ENCODE measurements around the gene FAM241A. TPM values are rescaled to one million over a fixed set of nuclear protein-coding genes. Genes with fewer than 3 reads are reported as not detected.

FAM241A gene
- total and polyA plus RNA-seq, 2 of the 13 experiments (the other 11 are each of a cell fraction or from before 2014, with no cell fraction given): 0.61 to 0.69 TPM

GRCh38 chr4:112231779-112232713 lies 86.8 kb downstream of the FAM241A start, which contains the start of gene AP1AR (continued):
- TF ChIP-seq, protein P1, sequence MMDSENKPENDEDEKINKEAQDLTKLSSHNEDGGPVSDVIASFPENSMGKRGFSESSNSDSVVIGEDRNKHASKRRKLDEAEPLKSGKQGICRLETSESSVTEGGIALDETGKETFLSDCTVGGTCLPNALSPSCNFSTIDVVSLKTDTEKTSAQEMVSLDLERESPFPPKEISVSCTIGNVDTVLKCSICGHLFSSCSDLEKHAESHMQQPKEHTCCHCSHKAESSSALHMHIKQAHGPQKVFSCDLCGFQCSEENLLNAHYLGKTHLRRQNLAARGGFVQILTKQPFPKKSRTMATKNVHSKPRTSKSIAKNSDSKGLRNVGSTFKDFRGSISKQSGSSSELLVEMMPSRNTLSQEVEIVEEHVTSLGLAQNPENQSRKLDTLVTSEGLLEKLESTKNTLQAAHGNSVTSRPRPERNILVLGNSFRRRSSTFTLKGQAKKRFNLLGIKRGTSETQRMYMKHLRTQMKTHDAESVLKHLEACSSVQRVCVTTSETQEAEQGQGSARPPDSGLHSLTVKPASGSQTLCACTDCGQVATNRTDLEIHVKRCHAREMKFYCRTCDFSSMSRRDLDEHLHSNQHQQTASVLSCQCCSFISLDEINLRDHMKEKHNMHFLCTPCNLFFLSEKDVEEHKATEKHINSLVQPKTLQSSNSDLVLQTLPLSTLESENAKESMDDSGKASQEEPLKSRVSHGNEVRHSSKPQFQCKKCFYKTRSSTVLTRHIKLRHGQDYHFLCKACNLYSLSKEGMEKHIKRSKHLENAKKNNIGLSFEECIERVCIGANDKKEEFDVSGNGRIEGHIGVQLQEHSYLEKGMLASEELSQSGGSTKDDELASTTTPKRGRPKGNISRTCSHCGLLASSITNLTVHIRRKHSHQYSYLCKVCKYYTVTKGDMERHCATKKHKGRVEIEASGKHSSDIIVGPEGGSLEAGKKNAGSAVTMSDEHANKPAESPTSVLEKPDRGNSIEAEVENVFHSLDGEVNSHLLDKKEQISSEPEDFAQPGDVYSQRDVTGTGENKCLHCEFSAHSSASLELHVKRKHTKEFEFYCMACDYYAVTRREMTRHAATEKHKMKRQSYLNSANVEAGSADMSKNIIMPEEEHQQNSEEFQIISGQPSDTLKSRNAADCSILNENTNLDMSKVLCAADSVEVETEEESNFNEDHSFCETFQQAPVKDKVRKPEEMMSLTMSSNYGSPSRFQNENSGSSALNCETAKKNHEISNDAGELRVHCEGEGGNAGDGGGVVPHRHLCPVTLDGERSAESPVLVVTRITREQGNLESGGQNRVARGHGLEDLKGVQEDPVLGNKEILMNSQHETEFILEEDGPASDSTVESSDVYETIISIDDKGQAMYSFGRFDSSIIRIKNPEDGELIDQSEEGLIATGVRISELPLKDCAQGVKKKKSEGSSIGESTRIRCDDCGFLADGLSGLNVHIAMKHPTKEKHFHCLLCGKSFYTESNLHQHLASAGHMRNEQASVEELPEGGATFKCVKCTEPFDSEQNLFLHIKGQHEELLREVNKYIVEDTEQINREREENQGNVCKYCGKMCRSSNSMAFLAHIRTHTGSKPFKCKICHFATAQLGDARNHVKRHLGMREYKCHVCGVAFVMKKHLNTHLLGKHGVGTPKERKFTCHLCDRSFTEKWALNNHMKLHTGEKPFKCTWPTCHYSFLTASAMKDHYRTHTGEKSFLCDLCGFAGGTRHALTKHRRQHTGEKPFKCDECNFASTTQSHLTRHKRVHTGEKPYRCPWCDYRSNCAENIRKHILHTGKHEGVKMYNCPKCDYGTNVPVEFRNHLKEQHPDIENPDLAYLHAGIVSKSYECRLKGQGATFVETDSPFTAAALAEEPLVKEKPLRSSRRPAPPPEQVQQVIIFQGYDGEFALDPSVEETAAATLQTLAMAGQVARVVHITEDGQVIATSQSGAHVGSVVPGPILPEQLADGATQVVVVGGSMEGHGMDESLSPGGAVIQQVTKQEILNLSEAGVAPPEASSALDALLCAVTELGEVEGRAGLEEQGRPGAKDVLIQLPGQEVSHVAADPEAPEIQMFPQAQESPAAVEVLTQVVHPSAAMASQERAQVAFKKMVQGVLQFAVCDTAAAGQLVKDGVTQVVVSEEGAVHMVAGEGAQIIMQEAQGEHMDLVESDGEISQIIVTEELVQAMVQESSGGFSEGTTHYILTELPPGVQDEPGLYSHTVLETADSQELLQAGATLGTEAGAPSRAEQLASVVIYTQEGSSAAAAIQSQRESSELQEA (CRISPR knock-in tag; IDR thresholded peaks at IDR 0.05; ENCODE audit: not compliant biosample characterization): peak; percentile 77
- TF ChIP-seq TARDBP (CRISPR knock-in tag; IDR thresholded peaks at IDR 0.05) (no peak), PHF21A (CRISPR knock-in tag; IDR thresholded peaks at IDR 0.05) (no peak), ZNF335 (CRISPR knock-in tag; IDR thresholded peaks at IDR 0.05) (no peak; the same call in 1 of the 2 replicates), ZBTB25 (CRISPR knock-in tag; IDR thresholded peaks at IDR 0.05) (peak; percentile 4; the same call in 1 of the 2 replicates), KAT8 (CRISPR knock-in tag; IDR thresholded peaks at IDR 0.05) (no peak; the same call in 1 of the 2 replicates), IKZF5 (CRISPR knock-in tag; IDR thresholded peaks at IDR 0.05) (peak; percentile 71; the same call in 1 of the 2 replicates), EHMT2 (IDR thresholded peaks at IDR 0.05; ENCODE audit: borderline replicate concordance, low read depth, low read length) (no peak), ZNF367 (CRISPR knock-in tag; IDR thresholded peaks at IDR 0.05; ENCODE audit: borderline replicate concordance) (no peak), SNRNP70 (IDR thresholded peaks at IDR 0.05; ENCODE audit: low read depth, low read length) (no peak)
- TF ChIP-seq, protein P2, sequence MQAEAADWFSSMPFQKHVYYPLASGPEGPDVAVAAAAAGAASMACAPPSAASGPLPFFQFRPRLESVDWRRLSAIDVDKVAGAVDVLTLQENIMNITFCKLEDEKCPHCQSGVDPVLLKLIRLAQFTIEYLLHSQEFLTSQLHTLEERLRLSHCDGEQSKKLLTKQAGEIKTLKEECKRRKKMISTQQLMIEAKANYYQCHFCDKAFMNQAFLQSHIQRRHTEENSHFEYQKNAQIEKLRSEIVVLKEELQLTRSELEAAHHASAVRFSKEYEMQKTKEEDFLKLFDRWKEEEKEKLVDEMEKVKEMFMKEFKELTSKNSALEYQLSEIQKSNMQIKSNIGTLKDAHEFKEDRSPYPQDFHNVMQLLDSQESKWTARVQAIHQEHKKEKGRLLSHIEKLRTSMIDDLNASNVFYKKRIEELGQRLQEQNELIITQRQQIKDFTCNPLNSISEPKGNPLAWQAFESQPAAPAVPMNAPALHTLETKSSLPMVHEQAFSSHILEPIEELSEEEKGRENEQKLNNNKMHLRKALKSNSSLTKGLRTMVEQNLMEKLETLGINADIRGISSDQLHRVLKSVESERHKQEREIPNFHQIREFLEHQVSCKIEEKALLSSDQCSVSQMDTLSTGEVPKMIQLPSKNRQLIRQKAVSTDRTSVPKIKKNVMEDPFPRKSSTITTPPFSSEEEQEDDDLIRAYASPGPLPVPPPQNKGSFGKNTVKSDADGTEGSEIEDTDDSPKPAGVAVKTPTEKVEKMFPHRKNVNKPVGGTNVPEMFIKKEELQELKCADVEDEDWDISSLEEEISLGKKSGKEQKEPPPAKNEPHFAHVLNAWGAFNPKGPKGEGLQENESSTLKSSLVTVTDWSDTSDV (CRISPR knock-in tag; IDR thresholded peaks at IDR 0.05): no peak
- TF ChIP-seq, protein P3, sequence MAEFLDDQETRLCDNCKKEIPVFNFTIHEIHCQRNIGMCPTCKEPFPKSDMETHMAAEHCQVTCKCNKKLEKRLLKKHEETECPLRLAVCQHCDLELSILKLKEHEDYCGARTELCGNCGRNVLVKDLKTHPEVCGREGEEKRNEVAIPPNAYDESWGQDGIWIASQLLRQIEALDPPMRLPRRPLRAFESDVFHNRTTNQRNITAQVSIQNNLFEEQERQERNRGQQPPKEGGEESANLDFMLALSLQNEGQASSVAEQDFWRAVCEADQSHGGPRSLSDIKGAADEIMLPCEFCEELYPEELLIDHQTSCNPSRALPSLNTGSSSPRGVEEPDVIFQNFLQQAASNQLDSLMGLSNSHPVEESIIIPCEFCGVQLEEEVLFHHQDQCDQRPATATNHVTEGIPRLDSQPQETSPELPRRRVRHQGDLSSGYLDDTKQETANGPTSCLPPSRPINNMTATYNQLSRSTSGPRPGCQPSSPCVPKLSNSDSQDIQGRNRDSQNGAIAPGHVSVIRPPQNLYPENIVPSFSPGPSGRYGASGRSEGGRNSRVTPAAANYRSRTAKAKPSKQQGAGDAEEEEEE (CRISPR knock-in tag; IDR thresholded peaks at IDR 0.05; ENCODE audit: borderline replicate concordance): peak; percentile 74; the same call in 1 of the 2 replicates

Measured in HepG2 (cell line).